Right lobe of liver (tissue), 6 donors: ENCODE data around the gene TMEM14B. TPM values are rescaled to one million over a fixed set of nuclear protein-coding genes. Genes with fewer than 3 reads are reported as not detected.

Experiments
- ATAC-seq, 4 donors: fragments of 200-7000 bp; cut with Tn5 transposase; one replicate each; pipeline ENCODE4 v1.9.1; 2020; ENCODE audit warnings: mild to moderate bottlenecking in 4 of 4, moderate library complexity in 4 of 4
- DNase-seq, 3 donors: peaks; one replicate each; pipeline ENCODE4 v3.0.0-alpha.2; 2020
- H3K27ac ChIP-seq, 3 donors: fragments of 200-600 bp; one replicate each; pipeline ENCODE4 v1.8.0; 2022
- H3K27me3 ChIP-seq, 2 donors: fragments of 200-600 bp; one replicate each; pipeline ENCODE4 v1.8.0; 2022
- H3K36me3 ChIP-seq, 4 donors: fragments of 200-600 bp; sonication (generic) in 1 of 4; one replicate each; pipeline versions ENCODE4 v1.5.1 to v1.8.0; 2017 to 2022; ENCODE audit warnings: control low read depth in 1 of 4
- H3K4me1 ChIP-seq, 4 donors: fragments of 200-600 bp; sonication (generic) in 1 of 4; one replicate each; pipeline versions ENCODE4 v1.5.1 to v1.8.0; 2017 to 2022; ENCODE audit warnings: control low read depth in 1 of 4
- H3K4me3 ChIP-seq, 3 donors: fragments of 200-600 bp; one replicate each; pipeline ENCODE4 v1.8.0; 2022
- H3K9me3 ChIP-seq, 4 donors: fragments of 200-600 bp; sonication (generic) in 1 of 4; one replicate each; pipeline versions ENCODE4 v1.5.1 to v1.8.0; 2017 to 2022; ENCODE audit warnings: control low read depth in 1 of 4
- POLR2A ChIP-seq: fragments of 450-650 bp; IDR thresholded peaks from one replicate; pipeline ENCODE4 v1.6.1; 2017; ENCODE audit warnings: antibody characterized with exemption, mild to moderate bottlenecking
- WGBS: methylation state at CpG from one replicate; pipeline ENCODE4 v1.1.6; 2018; ENCODE audit warnings: low coverage, low lambda C conversion rate; ENCODE audit not compliant: insufficient coverage; ENCODE audit errors: missing lambda C conversion rate; 5-methylcytosine and 5-hydroxymethylcytosine counted together
- intact Hi-C, 2 donors: fragments of 100-400 bp; cut with DNase I; formaldehyde crosslinking; loops; one replicate each; pipeline versions ENCODE4 v1.11.2 to v1.14.1; 2022
- total RNA-seq, 6 experiments: library from RNA; depleted of rRNA in 2 of 6; stranded (reverse); fragments of >200 nt in 2 of 6; fragmentation: NEBNext Ultra II Directional in 3 of 6; extraction: Animal tissue kit (Norgen Biotek cat#: 25700) in 3 of 6; gene quantifications; one replicate each; pipeline versions ENCODE4 v1.1.0 to v1.2.4, GENCODE V29; 2016 to 2023
- TF ChIP-seq, protein P1 (sequence below), 4 donors: fragments of 200-600 bp in 3 of 4; fragments of 450-650 bp in 1 of 4; IDR thresholded peaks; one replicate each; pipeline versions ENCODE4 v1.5.1 to v1.8.0; 2016 to 2022; ENCODE audit warnings: antibody characterized with exemption in 4 of 4, mild to moderate bottlenecking in 2 of 4
- donor health status: DM: no; HTN: yes; CAD: no.
- donor health status: DM: no; HTN: no; CAD: no.
- donor health status: DM: no; HTN: no; CAD: no.
- donor health status: DM: no; HTN: yes; CAD: no.
- donor health status: DM: no; HTN: yes; CAD: no.

Gene TMEM14B
- total RNA-seq, 6 experiments from 2014 or later = 32.6 to 49.8 (median 43.5) TPM

DNA sequence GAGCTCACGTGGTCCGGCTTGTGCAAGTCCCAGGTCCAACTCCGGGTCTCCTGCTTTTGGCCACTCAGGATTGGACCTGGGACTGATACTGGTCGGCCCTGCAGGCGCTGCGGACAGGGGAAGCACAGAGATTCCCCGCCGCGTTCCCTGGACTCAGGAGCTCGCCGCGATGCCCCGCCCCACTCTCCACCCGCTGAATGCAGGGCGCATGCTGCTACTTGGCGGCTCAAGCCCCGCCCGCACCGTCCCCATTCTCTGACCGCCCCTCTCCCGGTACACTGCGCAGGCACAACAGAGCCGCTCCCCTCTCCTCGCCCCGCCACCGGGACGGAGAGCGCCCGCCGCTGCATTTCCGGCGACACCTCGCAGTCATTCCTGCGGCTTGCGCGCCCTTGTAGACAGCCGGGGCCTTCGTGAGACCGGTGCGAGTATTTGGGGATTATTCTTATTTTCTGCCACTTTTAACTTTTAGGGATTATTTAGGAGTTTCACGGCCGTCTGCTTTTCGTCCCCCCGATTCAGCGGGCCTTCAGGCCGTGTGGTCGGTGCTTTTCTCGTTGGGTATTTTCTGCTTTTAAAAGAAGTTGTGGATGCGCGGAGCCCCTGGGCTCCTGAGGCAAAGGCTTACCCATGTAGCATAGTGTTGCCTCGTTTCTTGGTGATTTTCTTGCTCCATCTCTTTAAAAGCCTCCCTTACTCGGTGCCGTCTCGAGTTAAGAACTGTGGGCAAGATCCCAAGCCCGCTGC, 24.6 kb upstream of the TMEM14B start, which contains the start of gene TMEM14C:
TSS of gene TMEM14C (plus strand) at position 251 of the 747 bp plus-strand sequence. CDS start 1,544 bp downstream, outside the sequence.
- Histone ChIP-seq H3K4me1 (peaks cover 0 to 13% (median 0%) of the 10 kb centered on the region in 4 donors), H3K9me3 (no peaks in the 10 kb centered on the region), H3K36me3 (peaks cover 0 to 2% (median 0%) of the 10 kb centered on the region in 4 donors), H3K27me3 (no peaks in the 10 kb centered on the region), H3K27ac (peak within 1 kb of the TSS; percentile 62 to 78 (median 66)), H3K4me3 (peak within 1 kb of the TSS; percentile 70 to 76 (median 73))
- TF ChIP-seq, protein P1, sequence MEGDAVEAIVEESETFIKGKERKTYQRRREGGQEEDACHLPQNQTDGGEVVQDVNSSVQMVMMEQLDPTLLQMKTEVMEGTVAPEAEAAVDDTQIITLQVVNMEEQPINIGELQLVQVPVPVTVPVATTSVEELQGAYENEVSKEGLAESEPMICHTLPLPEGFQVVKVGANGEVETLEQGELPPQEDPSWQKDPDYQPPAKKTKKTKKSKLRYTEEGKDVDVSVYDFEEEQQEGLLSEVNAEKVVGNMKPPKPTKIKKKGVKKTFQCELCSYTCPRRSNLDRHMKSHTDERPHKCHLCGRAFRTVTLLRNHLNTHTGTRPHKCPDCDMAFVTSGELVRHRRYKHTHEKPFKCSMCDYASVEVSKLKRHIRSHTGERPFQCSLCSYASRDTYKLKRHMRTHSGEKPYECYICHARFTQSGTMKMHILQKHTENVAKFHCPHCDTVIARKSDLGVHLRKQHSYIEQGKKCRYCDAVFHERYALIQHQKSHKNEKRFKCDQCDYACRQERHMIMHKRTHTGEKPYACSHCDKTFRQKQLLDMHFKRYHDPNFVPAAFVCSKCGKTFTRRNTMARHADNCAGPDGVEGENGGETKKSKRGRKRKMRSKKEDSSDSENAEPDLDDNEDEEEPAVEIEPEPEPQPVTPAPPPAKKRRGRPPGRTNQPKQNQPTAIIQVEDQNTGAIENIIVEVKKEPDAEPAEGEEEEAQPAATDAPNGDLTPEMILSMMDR (IDR thresholded peaks at IDR 0.05) = no peak
- peak; percentile 94 for TF ChIP-seq POLR2A
- intact Hi-C loops = no loop called here
- ATAC-seq (peak; percentile 98 to 100 (median 98)), DNase-seq (peak; percentile 99 to 100 (median 100))
- WGBS = under 1% methylated on average over 30 of the region's 55 CpGs

DNA sequence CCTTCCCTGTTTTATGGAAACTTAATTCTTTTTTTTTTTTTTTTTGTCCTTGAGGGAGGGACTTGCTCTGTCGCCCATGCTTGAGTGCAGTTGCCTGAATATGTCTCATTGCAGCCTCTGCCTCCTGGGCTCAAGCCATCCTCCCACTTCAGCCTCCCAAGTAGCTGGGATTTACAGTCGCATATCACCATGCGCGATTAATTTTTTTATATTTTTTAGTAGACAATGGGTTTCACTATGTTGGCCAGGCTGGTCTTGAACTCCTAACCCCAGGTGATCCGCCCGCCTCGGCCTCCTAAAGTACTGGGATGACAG, 24.1 kb upstream of the TMEM14B start:
- DNase-seq (no peak), ATAC-seq (no peak)
- 20% methylated on average over 7 of the region's 7 CpGs for WGBS

DNA sequence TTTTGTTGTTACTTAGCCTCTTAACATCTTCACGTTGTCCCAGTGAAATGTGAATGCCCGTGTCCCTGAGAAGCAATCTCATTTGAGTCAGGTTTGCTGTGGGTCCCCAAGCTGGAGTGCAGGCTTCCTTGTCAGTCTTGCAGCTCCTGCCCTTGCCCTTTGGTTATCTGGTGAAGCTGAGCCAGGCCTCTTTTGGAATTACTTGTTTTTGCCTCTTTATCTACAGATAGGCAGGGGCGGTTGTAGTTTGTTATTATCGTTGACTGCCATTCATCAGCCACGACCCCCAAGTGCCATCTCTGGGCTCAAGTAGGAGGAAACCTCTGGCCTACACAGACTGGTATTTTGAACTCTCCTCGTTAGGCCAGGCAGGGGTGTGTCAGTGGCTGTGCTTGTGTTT, 22.6 kb upstream of the TMEM14B start:
- H3K27me3 ChIP-seq = no peaks in the 10 kb centered on the region
- TF ChIP-seq, protein P1 (IDR thresholded peaks at IDR 0.05) = no peak
- no peak for TF ChIP-seq POLR2A
- whole genome bisulfite sequencing = 67% methylated on average over 5 of the region's 6 CpGs
- DNase-seq (no peak), ATAC-seq (no peak)
- H3K4me3 ChIP-seq = no peak overlapping the region
- peaks cover 0 to 13% (median 0%) of the 10 kb centered on the region in 4 donors for H3K4me1 ChIP-seq
- H3K36me3 ChIP-seq = peaks cover 0 to 16% (median under 1%) of the 10 kb centered on the region in 4 donors
- H3K27ac ChIP-seq = no peak overlapping the region
- intact Hi-C loops = no loop called here
- no peaks in the 10 kb centered on the region for H3K9me3 ChIP-seq

More for the DNA sequence above, 24.1 kb upstream of the TMEM14B start:
- Histone ChIP-seq H3K27me3 (no peaks in the 10 kb centered on the region), H3K36me3 (peaks cover 0 to 3% (median under 1%) of the 10 kb centered on the region in 4 donors), H3K4me3 (peak overlapping the region; percentile 70 to 76 (median 73)), H3K4me1 (peaks cover 0 to 13% (median 0%) of the 10 kb centered on the region in 4 donors), H3K9me3 (no peaks in the 10 kb centered on the region), H3K27ac (peak overlapping the region; percentile 51 to 78 (median 66))
- intact Hi-C loops = no loop called here
- TF ChIP-seq POLR2A = no peak
- TF ChIP-seq, protein P1 (IDR thresholded peaks at IDR 0.05) = no peak

DNA sequence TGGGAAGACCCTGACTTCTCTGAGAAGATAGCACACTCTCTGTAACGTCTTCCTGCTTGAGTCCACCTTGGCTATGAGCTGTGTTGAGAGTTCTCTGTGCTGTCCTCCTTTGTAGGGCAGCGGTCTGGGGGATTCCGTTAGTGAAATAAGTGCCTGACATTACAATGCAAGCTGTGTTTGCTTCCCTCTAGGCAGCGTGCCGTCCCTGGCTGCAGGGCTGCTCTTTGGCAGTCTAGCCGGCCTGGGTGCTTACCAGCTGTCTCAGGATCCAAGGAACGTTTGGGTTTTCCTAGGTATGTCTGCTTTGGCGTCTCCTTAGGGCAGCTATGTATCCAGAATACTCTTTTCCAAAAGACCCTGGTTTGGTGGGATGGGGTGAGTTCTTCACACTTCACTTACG, 21.9 kb upstream of the TMEM14B start:
- H3K9me3 ChIP-seq = no peaks in the 10 kb centered on the region
- DNase-seq = no peak
- no peak overlapping the region for H3K27ac ChIP-seq
- intact Hi-C loops = no loop called here
- TF ChIP-seq, protein P1 (IDR thresholded peaks at IDR 0.05) = no peak
- TF ChIP-seq POLR2A = no peak
- peaks cover 0 to 13% (median 0%) of the 10 kb centered on the region in 4 donors for H3K4me1 ChIP-seq
- no peaks in the 10 kb centered on the region for H3K27me3 ChIP-seq
- peaks cover 0 to 22% (median under 1%) of the 10 kb centered on the region in 4 donors for H3K36me3 ChIP-seq
- no peak overlapping the region for H3K4me3 ChIP-seq
- ATAC-seq = no peak
- 80% methylated on average over 4 of the region's 9 CpGs for WGBS
